GM21723 (cell line): ENCODE results near the gene CHERP.

Source experiments
- ATAC-seq: cut with Tn5 transposase; IDR thresholded peaks from one replicate; pipeline ENCODE4 v1.9.1; 2021; ENCODE audit warnings: mild to moderate bottlenecking, moderate library complexity; ENCODE audit not compliant: unreplicated experiment

CHERP gene, protein sequence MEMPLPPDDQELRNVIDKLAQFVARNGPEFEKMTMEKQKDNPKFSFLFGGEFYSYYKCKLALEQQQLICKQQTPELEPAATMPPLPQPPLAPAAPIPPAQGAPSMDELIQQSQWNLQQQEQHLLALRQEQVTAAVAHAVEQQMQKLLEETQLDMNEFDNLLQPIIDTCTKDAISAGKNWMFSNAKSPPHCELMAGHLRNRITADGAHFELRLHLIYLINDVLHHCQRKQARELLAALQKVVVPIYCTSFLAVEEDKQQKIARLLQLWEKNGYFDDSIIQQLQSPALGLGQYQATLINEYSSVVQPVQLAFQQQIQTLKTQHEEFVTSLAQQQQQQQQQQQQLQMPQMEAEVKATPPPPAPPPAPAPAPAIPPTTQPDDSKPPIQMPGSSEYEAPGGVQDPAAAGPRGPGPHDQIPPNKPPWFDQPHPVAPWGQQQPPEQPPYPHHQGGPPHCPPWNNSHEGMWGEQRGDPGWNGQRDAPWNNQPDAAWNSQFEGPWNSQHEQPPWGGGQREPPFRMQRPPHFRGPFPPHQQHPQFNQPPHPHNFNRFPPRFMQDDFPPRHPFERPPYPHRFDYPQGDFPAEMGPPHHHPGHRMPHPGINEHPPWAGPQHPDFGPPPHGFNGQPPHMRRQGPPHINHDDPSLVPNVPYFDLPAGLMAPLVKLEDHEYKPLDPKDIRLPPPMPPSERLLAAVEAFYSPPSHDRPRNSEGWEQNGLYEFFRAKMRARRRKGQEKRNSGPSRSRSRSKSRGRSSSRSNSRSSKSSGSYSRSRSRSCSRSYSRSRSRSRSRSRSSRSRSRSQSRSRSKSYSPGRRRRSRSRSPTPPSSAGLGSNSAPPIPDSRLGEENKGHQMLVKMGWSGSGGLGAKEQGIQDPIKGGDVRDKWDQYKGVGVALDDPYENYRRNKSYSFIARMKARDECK

DNA sequence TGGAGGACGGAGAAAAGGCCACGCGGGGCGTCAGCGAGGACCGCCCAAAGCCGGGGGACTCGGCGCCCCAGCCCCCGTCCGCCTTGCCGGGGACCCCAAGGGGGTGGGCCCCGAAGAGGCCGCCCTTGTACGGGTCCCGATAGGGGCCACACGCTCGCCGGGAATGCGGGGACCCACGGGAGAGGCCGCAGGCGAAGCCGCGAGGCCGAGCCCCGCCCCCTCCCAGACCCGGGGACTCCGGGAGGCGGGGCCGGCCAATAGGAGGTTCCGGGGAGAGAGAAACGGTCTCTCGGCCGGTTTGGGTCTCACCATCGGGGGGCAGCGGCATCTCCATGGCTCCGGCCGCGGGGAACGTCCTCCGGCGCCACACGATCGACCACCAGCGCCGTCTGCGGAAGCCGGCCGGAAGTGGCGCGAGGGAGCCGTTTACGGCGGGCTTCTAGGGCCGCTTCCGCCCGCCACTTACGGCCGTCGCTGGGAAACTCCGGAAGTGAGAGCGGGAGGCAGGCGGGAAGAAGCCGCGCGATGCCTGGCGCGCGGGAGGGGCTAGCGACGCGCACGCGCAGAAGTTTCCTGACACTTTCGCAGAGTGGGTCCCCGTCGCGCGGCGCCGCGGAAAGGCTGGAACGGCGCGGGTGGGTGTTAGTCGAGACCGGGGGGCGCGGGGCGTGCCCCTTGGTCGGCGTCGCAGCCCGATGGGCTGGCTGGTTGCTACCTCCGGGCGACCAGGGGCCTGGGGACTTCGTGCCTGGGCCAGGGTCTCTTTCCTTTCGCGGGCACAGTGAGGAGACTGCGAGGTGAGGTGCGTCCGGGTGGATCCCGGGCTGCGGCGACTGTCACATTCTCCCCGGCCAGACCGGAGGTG, at the start of gene CHERP:
Gene CHERP, minus strand, starts transcription at position 393 of the 865 bp plus-strand sequence. Its CDS starts 59 bp downstream, at position 334.
- peak; percentile 62 for ATAC-seq

DNA sequence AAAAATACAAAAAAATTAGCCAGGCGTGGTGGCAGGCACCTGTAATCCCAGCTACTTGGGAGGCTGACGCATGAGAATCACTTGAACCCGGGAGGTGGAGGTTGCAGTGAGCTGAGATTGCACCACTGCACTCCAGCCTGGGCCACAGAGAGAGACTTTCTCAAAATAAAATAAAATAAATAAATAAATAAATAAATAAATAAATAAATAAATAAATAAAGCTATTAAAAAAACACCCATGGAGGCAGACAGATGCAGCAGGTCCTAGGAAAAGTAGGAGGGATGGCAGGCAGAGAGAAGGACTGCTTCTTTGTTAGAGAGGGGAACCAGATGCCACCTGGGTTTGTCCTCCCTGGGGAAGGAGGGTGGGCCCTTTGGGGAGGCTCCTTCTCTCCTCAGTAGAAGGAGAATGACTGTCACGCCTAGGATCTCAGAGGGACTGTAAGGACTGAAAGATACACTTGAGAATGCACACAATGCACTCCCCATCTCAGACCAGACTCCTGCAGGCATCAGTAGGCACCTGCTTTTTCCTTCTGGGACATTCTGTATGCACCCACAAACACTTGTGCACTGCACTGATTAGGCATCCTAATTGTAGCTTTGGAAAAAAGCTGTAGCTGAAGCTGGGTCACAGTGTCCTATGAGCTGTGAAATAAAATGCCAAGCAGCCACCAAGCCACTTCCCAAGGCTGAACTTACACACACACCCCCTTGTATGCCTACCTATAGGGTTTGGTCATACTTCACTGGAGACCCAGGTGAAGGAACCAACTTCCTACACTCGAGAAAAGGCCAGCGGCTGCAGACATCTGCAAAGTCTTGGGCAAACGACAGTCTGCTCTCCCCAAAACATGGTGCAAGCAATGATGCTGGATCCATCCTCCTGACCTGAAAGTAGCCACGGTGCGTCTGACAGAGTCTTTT, 48.9 kb upstream of the CHERP start:
- no peak for ATAC-seq

DNA sequence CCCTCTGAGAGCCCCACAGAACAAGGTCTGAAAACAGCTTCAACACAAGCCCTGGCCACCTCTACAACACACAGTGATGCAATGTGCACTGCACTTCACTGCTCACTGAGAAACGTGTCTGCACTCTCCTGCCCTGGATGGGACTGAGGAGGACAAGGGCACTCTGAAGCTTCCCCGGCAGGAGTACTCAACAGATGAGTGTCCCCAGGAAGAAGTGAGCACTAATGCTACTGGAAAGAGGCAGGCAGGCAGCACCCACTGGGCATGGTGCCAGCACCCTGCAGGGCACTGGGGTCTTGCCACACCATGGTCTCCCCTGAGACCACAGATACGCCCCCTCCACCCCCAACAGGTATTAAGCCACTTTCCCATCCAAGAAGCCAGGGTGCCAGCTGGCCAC, 47.7 kb upstream of the CHERP start:
- no peak for ATAC-seq

DNA sequence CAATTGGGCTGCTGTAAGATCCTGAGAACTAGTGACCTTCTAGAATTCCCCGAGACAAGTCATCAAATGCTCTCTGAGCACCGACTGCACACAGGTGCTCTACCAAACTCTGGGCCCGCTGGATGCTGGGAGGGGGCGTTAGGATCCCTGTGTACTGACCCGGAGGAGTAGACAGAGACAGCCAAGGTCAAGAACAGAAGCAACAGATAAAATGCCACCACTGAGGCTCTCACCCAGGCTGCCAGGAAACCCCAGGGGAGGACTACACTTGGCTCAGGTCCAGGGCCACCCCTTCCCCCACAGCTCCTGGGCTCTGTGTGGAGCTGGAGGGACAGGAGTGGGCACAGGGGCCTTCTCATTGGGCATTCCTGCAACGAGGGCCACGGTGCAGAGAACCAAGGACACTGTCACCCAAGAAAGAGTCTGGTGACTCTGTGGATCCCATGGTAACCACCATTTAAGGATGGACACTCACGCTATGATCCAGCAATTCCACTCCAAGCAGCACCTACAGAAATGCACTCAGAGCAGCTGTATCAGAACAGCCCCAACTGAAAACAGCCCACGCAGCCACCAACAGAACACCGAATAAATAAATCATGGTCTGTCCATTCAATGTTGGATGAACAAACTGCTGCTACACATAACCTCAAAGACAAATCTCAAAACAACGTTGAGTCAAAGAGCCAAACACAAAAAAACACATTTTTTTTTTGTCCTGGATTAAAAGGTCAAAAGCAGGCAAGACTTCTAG, 46.8 kb upstream of the CHERP start:
- ATAC-seq: peak; percentile 9

DNA sequence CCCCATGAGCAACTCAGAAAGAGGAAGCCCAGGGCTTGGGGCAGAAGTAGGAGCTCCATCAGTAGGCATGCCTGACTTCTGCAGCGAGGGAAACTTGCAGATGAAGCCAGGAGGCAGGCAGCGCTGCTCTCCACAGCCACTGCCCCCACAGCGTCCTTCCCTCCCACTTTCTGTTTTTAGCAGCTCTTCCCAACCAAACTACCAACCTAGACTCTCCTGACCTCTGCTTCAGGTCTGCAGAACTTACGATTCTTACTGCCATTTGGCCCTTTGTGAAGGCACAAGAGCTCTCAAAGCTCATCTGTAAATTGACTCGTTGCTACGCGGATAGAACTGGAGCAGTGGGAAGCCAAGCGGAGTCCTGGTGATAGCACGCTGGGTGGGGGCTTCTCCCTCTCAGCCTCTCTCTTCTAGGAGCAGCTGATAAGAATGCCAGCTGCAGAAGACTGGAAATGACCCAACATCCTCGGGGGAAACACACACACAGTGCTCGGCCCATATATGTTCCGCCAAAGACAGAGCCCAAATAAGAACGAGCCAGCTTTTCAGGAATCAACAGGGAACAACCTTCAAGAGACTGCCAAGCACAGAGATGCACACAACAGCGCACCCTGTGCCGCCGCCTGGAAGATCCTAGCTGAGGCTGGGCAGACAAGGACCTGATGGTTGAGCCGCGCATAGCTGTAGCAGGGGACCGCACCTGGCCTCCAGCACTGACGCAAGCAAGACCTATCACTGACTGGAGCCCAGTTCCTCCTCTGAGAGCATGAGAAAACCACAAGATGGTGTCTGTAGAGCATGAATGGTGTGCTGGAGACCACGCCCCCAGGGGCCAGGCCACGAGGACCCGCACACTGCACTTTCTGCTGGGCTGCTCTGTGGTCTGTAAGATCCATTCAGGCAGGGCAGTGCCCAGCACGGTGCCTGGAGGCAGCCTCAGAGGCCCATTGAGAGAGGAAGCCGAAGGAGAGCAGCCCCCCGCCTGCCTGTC, 45.9 kb upstream of the CHERP start:
- peak; percentile 47 for ATAC-seq

DNA sequence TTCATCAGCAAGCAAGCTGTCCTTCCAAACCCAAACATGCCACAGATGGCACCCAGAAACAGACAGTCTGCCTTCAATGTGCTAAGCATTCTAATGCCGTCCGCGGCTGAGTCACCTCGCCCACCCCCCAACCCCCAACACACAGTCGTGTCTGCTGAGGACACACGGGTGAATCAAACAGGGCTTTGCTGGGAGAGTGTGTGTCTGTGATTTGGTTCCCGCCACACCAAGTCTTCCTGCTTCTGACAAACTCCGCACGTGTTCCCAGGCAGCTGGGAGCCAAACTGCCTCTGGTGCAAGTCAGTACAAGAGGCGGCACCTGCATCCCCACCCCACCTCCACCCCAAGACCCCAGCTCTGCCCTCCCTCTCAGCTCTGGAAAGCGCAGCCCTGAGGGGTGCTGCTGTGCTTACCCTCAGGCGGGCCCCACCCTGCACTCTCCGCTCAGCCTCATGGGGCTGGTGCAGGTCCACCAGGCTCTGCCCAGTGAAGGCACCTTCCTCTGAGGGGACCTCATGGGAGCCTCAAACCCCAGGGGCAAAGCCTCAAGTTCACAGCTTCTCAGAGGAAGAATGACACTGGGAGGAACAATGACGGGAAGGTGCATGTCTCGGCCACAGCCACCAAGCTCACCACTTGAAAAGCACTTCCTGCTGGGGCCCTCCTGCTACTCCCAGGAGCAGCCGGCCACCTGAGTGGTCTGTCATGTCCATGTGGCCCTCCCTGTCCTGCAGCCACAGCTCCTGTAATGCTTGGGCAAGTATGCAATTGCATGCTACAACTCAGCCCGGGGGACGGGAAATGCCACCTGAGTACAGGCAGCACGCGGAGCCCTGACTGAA, 45.0 kb upstream of the CHERP start:
- ATAC-seq: no peak

DNA sequence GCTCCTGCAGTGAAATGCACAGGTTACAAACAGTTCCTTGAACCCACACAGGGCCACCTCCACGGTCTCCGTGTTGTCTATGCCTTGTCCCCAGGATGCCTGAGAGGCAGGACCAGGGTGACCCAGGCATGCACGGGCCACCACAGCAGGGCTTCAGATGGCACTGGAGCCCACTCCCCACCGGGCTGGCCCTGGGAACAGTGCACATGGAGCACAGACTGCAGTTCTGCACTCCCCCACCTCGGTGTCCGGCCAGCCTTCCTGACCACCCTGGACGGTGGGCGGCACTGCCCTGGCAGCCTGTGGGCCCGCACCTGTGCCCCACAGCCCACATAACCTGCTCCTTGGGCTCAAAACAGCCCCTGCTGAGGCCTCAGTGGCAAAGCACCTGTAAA, 44.2 kb upstream of the CHERP start:
- no peak for ATAC-seq

DNA sequence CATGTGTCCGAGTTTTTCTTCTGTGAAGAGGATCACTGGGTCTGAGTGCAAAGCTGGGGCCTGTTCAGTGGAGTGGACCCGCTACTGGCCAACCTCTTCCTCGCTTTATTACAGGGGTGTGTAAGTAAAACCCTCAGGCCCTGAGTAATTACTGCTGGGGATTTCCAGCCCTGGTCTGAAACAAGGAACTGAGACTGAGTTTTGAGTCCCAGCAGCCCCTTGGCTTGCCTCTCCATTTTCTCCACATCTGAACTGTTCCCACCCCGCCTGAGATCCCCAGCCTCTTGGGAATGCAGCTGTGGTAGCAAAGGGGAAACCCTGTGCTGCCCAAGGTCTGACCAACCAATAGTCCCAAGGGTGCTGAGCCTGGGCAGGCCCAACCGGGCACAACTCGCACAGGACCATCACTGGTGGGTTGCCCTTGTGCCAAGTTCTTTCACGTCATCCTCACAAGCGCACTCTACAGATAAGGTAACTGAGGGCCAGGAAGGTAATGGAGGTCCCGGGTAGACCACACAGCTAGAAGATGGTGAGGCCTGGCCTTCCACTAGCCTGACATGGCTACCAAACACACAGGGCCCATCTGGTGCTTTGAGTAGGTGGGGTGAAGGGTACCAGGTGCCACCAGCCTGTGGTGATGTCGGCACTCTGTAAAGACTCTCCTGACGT, 43.7 kb upstream of the CHERP start:
- peak; percentile 36 for ATAC-seq

DNA sequence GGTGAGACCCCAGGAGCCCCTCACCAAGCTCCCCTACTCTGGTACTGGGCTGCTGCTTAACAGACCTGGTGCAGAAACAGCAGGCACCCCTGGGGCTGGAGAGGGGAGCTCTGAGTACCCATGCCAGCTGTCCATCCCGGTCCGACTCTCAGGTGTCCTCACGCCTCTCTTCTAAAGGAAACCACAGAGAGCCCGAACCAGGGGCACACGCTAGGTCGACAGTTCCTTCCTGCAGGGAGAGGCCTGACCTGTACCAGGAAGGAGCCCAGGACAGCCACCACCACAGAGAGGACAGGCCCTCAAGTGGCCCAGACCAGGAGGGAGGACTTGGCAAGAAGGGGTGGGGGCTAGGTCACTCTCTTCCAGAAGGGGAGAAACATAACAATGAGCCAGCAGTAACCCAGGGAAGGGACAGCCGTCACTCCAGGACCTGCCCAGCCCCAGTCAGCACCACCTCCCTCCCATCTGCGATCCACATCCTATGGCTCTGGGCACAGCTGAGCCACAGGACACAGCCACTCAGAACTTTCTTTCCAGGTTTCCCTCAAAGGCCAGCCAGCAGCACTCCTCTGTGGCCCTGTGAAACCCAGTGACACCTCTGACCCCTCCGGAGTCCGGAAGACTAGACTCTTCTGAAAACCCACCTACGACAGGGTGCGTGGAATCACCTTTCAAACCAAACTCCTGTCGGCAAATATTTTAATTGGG, 43.0 kb upstream of the CHERP start:
- ATAC-seq: no peak

DNA sequence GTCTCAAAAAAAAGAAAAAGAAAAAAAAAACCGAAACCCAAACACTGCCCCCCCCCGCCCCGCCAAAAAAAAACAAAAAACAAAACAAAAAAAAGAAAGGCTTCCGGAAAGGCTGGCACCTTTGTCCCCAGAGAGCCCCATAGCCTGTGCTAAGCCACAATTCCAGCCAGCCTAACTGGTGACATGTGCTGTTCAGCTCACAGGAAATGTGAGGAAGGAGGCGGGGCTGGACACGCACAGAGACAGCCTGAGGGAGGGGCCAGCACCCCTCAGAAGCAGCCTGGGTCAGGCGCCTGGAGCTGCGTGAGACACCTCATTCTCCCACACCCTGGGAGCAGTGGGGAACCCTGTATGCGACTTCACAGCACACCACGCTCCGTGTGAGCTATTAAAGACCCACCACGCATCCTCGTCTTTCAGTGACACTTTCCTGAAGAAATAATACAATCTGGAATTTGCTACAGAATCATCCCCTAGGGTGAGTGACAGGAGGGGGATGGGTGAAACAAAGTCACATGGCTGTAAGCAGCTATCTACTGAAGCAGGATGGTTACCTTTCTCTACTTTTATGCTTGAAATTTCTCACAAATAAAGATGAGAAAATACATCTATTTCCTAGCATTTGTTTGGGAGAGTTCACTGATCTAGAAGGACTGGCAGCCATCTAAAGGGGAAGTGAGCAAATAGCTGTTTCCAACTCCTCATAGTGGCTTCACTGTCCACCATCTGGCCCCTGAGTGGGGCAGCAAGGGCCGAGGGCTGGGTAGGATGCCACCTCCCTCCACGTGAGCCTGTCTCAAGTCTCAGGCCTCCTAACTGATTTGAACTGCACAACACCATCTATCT, 42.2 kb upstream of the CHERP start:
- ATAC-seq: peak; percentile 43

DNA sequence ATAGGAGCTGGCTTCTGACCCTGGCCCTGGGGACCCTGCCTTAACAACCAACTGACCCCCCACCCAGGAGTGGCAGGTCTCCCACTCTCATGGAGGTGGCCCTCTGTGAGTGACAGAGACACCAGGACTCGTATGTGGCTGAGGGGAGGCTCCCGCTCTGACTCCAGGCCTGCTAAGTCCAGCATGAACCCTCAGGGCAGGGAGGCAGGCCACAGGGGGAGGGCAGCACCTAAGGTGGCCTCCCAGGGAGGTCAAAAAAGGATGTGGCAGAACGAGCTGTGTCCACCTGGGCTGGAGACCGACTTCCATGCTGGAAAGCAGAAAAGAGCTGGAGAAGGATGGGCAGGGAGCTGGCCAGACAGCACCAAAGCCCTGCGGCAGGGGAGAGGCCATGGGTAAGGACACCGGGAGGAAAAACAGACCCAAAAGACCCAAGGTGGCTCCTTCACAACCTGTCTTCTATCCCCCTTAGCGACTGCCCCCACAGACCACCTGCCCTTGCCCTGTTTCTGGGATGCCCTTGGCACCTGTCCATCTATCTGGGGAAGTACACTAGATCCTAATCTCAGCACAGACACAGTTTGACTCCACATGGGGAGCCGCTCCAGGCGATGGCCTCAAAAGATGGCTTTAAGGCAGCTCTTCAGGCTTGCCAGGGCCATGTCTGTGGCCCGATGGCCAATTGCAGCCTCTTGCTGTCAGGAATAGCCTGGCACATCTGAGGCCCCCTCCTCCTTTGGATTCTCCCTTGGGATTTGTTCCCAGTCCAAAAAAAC, 40.4 kb upstream of the CHERP start:
- no peak for ATAC-seq

DNA sequence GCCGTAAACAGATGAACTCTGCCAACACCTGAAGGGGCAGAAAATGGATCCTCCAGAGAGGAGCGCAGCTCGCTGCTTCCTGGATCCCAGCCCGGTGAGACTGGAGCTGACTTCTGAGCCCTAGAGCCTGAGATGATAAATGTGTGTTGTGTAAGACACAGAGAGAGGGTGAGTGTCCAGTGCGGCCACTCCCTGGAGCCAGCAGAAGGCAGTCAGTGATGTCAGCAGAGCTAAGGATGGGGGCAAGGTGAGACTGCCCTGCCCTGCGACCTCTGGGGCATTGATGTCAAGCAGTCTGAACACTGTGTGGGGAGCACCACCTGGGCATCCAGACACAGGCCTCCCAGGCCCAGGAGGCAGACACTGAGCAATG, 39.7 kb upstream of the CHERP start:
- no peak for ATAC-seq

DNA sequence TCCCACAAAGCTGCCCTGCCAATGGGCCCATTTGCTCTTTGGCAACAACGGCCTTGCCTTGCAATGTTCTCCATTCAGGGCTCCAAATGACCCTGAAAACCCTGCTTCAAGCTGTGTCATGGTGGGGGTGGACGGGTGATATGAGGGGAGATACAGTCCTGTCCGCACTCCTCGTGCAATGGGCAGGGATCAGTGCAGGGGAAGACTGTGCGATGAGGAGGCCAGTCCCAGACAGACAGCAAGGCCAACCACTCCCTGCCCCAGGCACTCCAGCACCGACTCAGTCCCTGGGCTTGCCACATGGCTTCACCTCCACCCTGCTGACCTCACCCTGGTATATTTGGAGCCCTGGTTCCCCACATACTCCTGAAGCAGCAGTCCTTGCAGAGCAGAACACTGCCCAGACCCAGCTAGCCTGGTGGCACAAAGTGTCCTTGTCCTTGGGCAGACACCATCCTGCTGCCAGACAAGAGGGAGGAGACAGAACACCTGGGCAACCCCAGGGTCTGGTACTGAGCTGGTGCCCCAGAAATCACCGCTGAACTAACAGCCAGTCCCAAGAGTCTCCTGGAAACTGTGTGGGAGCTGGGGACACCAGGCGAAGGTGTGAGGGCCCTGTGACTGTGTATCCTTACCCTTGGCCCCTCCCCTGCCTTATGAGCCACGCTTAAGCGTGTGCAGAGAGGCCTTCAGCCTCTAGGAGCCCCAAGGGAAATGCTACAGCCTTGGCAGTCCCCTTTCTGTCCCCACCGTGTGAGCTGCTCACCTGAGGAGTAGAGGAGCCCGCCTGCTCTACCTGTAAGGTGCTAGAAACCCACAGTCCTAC, 39.1 kb upstream of the CHERP start:
- no peak for ATAC-seq
